Mucosa of gallbladder (tissue), 1 donor: ENCODE measurements around the gene BLVRB. TPM values are rescaled to one million over a fixed set of nuclear protein-coding genes. Genes with fewer than 3 reads are reported as not detected.
"Not testable (repeated sequence)": the region's sequence is repeated elsewhere in the genome, so short reads cannot be mapped to it uniquely, and the experiment has no call there.

Experiments used
- DNase-seq: peaks from one replicate; pipeline ENCODE4 v3.0.0-alpha.2; 2020; ENCODE audit warnings: low spot score
- total RNA-seq: library from RNA; stranded (reverse); gene quantifications from one replicate; pipeline ENCODE4 v1.2.1, GENCODE V29; 2021
- donor health status: DM: no; HTN: no; CAD: no.

Gene BLVRB
- total RNA-seq, 1 donor from 2014 or later: 65.9 TPM

DNA sequence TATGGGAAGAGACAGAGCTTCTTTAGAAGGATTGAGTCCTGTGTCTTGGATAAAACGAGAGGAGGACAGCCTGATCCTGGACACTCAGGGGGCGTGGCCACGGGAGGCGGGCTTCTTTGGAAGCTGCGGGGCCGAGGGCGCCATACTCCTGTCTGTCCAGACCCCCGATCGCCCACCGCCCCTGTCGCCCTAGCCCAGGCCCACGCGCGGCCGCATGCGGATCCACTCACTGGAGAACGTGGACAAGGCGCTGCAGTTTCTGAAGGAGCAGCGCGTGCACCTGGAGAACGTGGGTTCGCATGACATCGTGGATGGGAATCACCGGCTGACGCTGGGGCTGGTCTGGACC lies 24.3 kb upstream of the BLVRB start:
- DNase-seq: no peak

DNA sequence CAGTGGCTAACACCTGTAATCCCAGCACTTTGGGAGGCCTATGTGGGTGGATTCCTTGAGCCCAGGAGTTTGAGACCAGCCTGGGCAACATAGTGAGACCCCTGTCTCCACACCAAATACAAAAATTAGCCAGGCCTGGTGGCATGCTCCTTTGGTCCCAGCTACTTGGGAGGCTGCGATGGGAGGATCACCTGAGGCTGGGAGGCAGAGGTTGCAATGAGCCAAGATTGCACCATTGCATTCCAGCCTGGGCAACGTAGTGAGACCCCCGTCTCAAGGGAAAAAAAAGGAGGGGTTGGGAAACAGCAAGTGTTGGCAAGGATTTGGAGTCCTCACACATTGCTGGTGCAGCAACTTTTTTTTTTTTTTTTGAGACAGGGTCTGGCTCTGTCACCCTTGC lies 20.5 kb upstream of the BLVRB start:
- DNase-seq: no peak

DNA sequence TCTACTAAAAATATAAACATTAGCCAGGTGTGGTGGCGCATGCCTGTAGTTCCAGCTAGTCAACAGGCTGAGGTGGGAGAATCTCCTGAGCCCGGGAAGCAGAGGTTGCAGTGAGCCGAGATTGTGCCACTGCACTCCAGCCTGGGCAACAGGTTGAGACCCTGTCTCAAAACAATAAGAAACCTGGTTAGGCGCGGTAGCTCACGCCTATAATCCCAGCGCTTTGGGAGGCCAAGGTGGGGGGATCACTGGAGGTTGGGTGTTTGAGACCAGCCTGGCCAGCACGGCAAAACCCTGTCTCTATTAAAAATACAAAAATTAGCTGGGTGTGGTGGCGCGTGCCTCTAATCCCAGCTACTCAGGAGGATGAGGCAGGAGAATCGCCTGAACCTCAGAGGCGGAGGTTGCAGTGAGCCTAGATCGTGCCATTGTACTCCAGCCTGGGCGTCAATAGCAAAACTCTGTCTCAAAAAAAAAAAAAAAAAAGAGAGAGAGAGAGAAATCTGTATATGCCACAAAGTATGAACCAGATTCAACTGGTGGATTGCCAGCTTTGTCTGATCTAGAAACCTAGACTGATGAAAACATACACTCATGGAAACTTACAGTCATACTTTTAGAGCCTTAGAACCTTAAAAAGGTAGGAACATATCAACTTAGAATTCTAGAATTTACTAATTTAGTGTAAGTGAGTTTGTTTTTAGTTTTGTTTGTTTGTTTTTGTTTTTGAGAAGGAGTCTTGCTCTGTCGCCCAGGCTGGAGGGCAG lies 10.5 kb upstream of the BLVRB start:
- DNase-seq: not testable (repeated sequence)

DNA sequence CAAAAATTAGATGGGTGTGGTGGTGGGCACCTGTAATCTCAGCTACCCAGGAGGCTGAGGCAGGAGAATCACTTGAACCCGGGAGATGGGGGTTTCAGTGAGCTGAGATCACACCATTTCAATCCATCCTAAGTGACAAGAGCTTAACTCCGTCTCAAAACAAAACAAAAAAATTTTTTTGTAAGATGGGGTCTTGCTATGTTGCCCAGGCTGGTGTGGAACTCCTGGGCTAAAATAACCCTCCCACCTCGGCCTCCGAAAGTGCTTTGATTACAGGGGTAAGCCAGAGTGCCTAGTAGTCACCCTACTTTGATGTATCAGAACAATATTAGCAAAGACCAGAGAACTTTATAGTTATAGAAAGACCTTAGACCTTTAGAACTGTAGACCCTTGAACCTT lies 9.2 kb upstream of the BLVRB start:
- DNase-seq: no peak

DNA sequence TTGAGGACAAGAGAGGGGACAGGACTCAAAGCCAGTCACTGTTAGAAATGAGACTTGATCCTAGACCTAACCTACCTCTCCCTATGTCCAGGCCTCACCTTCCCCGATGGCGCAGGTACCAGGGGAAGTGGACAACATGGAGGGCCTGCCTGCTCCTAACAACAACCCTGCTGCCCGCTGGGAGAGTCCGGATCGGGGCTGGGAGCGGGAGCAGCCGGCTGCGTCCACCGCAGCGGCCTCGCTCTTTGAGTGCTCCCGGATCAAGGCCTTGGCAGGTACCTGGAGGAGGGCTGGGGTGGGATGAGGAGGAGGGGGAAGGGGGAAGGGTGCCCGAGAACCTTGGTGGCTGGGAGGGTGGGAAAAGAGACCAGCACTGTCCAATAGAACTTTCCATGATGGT lies 7.0 kb upstream of the BLVRB start:
- DNase-seq: no peak

DNA sequence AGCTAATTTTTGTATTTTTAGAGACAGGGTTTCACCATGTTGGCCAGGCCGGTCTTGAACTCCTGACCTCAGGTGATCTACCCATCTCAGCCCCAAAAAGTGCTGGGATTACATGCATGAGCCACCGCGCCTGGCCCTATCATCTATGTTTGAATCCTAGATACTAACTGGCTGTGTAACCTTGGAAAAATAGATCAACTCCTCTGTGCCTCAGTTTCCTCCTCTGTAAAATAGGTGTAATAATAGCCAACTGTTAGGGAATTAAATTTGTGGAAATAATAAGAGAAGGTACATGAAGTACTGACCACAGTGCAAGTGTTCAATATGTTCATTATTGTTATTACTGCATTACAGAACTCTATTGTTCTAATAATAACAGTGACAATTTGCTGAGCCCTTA lies 5.6 kb upstream of the BLVRB start:
- no peak for DNase-seq

DNA sequence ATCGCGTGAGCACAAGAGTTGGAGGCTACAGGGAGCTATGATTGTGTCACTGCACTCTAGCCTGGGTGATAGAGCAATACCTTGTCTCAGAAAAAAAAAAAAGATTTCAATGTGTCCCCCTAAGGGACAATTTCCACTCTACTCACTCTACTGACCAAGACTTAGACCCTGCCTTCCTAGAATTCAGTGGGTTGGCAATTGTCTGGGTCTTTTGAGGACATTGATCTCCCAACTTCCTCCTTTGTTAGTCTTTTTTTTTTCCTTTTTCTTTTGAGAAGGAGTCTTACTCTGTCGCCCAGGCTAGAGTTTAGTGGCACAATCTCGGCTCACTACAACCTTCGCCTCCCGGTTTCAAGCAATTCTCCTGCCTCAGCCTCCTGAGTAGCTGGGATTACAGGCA lies 3.5 kb upstream of the BLVRB start:
- no peak for DNase-seq

DNA sequence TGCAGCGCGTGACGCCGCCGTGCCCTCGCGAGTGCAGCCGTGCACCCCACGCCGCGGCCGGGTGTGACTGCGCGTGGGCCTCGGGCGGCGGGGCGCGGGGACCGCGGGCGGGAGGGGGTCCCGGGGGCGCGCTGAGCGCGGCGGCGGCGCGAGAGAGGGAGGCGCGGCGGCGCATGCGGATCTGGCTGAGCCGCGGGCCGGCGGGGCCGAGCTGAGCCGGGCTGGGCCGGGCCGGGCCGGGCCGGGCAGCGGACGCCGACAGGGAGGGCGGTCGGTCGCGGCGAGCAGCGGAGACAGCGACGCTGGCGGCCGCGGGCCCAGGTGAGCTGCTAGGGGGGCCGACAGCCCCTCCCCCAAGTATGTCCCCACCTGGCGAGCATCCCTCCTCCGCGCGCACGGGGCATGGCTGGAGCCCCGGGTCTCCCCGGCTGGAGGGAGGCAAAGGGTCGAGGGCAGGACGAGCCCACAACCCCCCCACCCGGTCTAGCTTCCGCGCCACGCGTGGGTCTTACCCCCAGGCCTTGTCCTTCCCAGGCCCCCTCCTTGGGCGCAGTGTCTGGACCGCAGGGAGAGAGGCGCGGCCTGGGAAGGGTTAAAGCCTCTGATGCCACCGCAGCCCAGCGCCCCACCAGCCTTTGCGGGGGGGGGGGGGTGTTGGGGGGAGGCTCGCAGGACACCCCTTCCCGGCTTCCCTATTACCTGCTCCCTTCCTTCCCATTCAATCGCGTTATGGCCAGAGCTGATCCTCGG lies 1.6 kb upstream of the BLVRB start, which contains the start of gene SPTBN4:
Gene SPTBN4 (plus strand): TSS at position 17 of the 750 bp plus-strand sequence. CDS start 5,621 bp downstream, outside the sequence.
- no peak for DNase-seq

DNA sequence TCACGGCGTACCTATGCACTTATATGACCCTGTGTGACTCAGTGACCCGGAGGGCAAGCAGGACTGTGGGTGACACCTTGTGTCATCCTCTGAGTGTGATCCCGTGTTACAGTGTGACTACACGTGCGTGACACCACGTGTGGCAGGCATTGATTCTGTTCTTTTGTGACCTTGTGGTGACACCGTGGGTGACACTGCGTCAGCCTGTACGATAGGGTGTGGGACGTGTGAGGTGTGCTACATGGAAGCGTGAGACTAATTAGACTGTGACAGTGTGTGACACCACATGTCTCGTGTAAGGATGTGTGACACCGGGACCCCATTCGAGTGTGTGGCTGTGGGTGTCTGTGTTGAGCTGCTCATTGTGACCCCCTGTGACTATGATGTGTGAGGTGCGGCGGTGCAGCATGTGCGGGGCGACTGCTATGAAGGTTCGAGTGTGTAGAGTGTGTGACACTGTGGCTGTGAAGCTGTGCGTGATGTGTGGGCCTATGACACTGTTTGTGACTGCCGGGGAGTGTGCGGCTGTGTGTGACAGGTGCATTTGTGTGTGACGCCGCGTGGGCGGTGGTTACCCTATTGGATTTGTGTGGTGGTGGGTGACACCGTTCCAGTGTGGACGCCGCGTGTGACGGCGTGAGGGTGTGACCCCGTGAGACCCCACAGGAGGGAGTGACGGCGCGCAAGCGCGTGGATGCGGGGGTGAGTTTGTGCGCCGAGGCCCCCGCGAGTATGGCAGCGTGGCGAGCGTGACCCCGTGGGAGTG lies 857 bp upstream of the BLVRB start:
- DNase-seq: peak; percentile 18

DNA sequence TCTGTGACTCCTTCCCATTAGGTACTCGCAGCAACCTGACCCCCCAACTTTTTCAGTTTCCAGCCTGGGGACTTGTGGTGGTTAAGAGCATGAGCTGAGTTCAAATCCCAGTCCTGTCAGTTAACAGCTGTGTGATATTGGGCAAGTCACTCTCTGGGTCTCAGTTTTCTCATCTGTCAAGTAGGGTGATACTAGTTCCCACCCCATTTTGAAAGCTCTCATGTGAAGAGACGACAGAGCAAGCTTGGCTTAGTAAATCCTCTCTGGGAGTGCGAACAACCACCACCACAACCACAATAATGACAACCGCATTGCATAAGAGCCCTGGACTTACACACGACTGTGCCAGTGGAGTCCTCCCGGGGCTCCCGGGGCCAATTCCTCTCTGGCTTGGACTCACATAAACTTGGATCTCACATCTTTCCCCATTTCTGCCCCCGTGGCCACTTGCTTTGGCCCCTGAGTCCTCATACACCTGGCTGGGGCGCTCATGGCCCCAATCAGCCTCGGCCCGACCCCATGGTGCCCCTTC lies 454 bp downstream of the BLVRB start:
- no peak for DNase-seq

DNA sequence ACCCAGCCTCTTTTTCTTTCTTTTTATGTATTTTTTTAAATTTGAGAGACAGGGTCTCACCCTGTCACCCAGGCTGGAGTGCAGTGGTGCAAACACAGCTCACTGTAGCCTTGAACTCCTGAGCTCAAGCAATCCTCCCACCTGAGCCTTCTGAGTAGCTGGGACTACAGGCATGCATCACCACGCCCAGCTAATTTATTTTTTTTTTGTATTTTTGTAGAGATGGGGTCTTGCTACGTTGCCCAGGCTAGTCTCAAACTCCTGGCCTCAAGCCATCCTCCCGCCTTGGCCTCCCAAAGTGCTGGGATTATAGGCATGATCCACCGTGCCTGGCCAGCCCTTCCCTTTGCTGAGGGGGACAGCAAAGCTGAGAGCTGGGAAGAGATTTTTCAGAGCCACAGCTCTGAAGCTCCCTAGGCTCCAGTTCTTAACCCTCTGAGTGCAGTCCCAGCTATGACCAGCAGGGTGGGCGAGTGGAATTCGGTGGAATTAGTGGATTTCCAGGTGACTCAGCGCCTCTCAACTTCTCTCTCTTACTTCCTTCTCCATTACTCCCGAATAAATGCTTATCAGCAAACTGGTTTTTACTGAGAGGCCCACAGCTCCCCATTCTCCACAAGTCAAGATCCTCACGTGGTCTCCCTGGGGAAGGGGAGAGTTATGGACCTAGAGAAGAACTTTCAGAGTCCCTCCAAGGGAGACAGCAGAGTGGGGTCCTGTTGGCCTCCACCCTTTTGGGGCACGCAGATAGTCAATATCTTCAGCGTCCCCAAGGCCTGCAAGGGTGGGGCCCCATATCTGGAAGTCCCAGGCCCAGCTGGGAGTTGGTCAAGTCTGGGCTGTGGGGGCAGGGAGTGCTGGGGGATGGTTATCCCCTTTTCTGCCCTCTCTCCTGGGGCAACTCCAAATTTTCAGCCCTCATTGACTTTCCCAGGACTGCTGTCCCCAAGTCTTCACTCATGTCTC lies 1.2 kb downstream of the BLVRB start:
- peak; percentile 90 for DNase-seq

DNA sequence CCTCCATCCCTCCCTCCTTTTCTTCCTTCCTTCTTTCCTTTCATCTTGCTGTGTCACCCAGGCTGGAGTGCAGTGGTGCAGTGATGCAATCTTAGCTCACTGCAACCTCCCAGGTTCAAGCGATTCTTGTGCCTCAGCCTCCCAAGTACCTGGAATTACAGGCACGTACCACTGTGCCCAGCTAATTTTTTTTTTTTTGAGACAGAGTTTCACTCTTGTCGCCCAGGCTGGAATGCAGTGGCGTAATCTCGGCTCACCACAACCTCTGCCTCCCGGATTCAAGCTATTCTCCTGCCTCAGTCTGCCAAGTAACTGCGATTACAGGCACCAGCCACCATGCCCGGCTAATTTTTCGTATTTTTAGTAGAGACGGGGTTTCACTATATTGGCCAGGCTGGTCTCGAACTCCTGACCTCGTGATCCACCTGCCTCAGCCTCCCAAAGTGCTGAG lies 1.9 kb downstream of the BLVRB start:
- not testable (repeated sequence) for DNase-seq

DNA sequence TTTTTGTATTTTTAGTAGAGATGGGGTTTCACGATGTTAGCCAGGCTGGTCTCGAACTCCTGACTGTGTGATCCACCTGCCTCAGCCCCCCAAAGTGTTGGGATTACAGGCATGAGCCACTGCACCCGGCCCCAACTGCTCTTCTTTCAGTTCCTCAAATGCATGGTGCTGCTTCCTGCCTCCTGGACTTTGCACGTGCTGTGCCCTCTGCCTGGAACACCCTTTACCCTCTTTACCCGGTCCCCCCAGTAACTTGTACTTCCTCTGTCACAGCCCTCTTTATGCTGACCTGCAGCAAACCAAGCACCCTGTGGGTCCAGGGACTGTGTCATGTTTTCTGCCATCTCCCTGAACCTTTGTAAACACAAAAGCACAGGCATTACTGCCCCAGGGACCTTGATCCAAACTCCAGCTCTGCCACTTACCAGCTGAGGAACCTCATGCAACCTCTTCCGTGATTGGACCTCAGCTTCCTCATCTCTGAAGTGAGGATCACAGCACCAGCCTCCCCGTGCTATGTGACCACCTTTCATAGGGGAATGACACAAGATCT lies 3.8 kb downstream of the BLVRB start:
- DNase-seq: peak; percentile 28

DNA sequence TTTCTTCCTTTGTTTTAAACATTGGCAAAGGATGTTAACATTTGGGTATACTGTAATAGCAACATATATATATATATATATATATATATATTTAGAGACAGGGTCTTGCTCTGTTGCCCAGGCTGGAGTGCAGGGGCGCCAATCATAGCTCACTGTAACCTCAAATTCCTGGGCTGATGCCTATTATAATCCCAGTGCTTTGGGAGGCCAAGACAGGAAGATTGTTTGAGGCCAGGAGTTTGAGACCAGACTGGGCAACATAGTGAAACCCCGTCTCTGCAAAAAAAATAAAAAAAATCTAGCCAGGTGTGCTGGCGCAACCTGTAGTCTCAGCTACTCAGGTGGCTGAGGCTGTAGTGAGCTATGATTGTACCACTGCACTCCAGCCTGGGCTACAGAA lies 5.4 kb downstream of the BLVRB start:
- DNase-seq: no peak

DNA sequence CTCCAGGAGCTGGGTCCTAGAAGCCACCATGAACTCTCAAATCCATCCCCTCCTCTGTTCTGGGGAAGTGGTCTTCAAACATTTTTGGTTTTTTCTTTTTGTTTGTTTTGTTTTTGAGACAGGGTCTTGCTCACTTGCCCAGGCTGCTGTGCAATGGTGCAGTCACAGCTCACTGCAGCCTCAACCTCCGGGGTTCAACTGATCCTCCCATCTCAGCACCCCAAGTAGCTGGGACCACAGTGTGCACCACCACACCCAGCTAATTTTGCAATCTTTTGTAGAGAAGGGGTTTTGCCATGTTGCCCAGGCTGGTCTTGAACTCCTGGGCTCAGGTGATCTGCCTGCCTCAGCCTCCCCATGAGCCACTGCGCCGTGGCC lies 7.0 kb downstream of the BLVRB start:
- DNase-seq: no peak

DNA sequence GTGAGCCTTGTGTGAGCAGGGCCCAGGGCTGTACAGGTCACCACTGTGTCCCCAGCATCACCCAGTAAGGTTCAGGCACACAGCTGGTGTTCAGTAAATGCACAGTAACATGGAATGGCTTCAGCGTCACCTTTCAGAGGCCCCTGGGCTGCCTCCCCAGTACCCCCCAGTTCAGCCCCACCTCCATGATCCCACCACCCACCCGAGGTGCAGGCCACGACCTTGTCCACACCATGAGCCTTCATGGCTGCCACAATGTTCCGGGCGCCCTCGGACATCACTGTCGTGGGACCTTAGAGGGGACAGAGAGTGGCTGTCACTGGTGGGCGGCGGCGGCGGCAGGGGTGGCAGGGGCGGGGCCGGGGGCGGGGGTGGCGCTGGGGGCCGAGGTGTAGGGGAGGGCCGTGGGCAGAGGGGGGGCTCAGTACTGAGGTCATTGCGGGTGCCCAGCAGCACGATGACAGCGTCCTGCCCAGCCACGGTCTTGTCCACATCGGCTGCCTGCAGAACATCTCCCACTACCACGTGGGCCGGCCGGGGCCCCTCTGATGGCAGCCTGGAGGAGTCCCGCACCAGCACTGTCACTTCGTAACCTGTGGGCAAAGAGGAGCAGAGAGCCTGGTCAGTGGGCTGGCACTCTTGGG lies 7.5 kb downstream of the BLVRB start:
- DNase-seq: no peak

DNA sequence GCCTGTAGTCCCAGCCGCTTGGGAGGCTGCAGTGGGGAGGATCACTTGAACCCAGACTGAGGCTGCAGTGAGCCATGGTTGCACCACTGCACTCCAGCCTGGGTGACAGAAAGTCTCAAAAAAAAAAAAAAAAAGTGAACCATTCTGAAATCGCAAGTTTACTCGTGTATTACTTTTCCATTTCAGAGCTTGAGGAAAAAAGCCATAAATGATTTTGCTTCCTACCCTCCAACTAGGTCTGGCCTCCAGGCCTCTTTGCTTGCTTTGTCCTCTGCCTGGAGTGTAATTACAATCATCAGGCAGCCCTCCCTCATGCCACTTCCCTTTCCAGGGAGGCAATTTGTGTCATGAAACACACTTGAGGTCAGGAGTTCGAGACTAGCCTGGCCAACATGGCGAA lies 8.5 kb downstream of the BLVRB start:
- no peak for DNase-seq

DNA sequence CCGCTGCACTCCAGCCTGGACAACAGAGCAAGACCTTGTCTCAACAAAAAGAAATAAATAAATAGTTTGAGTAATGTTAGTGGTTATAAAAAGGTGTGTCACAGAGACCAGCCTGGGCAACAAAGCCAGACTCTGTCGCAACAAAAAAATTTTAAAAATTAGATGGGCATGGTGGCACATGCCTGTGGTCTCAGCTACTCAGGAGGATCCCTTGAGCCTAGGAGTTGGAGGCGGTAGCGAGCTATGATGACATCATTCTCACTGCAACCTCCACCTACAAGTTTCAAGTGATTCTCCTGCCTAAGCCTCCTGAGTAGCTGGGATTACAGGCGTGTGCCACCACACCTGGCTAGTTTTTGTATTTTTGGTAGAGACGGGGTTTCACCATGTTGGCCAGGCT lies 11.6 kb downstream of the BLVRB start:
- not testable (repeated sequence) for DNase-seq

DNA sequence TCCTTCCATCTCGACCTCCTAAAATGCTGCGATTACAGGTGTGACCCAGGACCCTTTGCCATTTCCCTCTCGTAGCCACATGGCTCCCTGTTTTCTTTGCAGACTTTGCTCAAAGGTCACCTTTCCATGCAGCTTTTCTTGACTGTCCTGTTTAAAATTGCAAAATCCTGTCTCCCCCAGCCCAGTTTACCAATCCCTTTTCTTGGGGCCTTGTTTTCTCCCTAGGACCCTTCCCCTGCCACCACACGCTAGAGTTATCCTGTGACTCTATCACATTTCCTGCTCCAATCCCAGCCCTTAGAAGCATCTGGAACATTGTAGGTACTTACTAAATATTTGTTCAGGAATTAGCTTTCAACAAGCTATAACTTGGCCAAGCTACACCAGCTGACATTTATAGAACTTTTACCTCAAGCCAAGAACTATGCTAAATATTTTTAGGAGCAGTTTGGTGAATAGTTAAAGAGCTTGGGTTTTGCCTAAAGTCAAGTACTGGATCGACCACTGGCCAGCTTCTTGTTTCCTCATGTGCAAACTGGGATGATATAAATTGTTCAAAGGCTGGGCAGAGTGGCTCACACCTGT lies 12.3 kb downstream of the BLVRB start:
- no peak for DNase-seq

DNA sequence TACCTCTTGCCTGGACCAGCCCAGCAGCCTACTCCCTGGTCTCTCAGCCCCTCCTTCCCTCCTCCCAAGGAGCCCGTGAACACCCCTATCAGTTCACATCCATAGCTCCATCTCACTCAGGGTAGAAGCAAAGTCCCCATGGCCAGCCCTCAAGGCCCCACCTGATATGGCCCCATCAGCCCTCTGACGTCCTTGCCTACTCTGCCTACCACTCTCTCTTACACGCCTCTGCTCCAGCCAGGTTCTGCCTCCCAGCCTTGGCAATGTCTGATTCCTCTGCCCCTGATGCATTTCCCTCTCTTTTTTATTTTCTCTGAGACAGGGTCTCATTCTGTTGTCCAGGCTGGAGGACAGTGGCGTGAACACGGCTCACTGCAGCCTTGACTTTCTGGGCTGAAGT lies 13.5 kb downstream of the BLVRB start:
- no peak for DNase-seq
